WTC11 (cell line): ENCODE measurements around the gene B4GALNT1. TPM values are rescaled to one million over a fixed set of nuclear protein-coding genes. Genes with fewer than 3 reads are reported as not detected.
"Not testable (repeated sequence)": the region's sequence is repeated elsewhere in the genome, so short reads cannot be mapped to it uniquely, and the experiment has no call there.

ENCODE experiments used
- ATAC-seq: fragments of 200-7000 bp; cut with Tn5 transposase; 2 replicates; pipeline ENCODE4 v1.10.0; 2021; ENCODE audit warnings: mild to moderate bottlenecking, moderate library complexity
- CTCF ChIA-PET: fragments of 300-600 bp; sonication (Branson Sonifier 250); formaldehyde crosslinking; loops from one replicate; lab custom pipeline; 2021; ENCODE audit warnings: antibody characterized with exemption; lab: Charles Lee
- POLR2A ChIA-PET: fragments of 350-600 bp; sonication (Branson Sonifier 250); formaldehyde crosslinking; loops from one replicate; lab custom pipeline; 2021; ENCODE audit warnings: antibody characterized with exemption; lab: Charles Lee
- DNase-seq: peaks from one replicate; pipeline ENCODE4 v3.0.0; 2021; ENCODE audit warnings: low spot score
- H3K27ac Mint-ChIP-seq: 2 replicates; pipeline ENCODE4 v1.8.0; 2021; ENCODE audit warnings: mixed read lengths
- H3K27me3 Mint-ChIP-seq: 2 replicates; pipeline ENCODE4 v1.8.0; 2021; ENCODE audit warnings: low read depth, mild to moderate bottlenecking, moderate library complexity, mixed read lengths
- H3K36me3 Mint-ChIP-seq: 2 replicates; pipeline ENCODE4 v1.8.0; 2021; ENCODE audit warnings: mixed read lengths
- H3K4me1 Mint-ChIP-seq: 2 replicates; pipeline ENCODE4 v1.8.0; 2022; ENCODE audit warnings: mixed read lengths
- H3K4me3 Mint-ChIP-seq: 2 replicates; pipeline ENCODE4 v1.8.0; 2021; ENCODE audit warnings: mild to moderate bottlenecking, moderate library complexity, mixed read lengths
- H3K9me3 Mint-ChIP-seq: 2 replicates; pipeline ENCODE4 v1.8.0; 2021; ENCODE audit warnings: mixed read lengths
- CBFB ChIP-seq: sonication (generic); formaldehyde crosslinking; IDR thresholded peaks from 2 replicates; pipeline ENCODE4 v1.8.1; 2022; ENCODE audit warnings: mild to moderate bottlenecking, low read depth, missing genetic modification reagents
- EMX1 ChIP-seq: fragments of 250-450 bp; sonication (Bioruptor Pico); IDR thresholded peaks from 2 replicates; pipeline ENCODE4 v1.8.0; 2021; ENCODE audit warnings: mild to moderate bottlenecking
- GABPB1 ChIP-seq: sonication (generic); formaldehyde crosslinking; IDR thresholded peaks from 2 replicates; pipeline ENCODE4 v1.8.1; 2023; ENCODE audit warnings: mild to moderate bottlenecking, missing genetic modification reagents
- GRHL2 ChIP-seq: fragments of 250-450 bp; sonication (Bioruptor Pico); IDR thresholded peaks from 2 replicates; pipeline ENCODE4 v1.8.0; 2022; ENCODE audit warnings: mild to moderate bottlenecking, moderate library complexity; ENCODE audit not compliant: insufficient replicate concordance, severe bottlenecking
- HMGA2 ChIP-seq: fragments of 250-450 bp; sonication (Bioruptor Pico); IDR thresholded peaks from 2 replicates; pipeline ENCODE4 v1.4.0; 2021; ENCODE audit warnings: mild to moderate bottlenecking, moderate library complexity
- MXD4 ChIP-seq: fragments of 250-450 bp; sonication (Bioruptor Pico); IDR thresholded peaks from 2 replicates; pipeline ENCODE4 v1.8.0; 2021; ENCODE audit warnings: mild to moderate bottlenecking, moderate library complexity, borderline replicate concordance
- NFATC4 ChIP-seq: fragments of 250-450 bp; sonication (Bioruptor Pico); IDR thresholded peaks from 2 replicates; pipeline ENCODE4 v1.9.0; 2021; ENCODE audit warnings: mild to moderate bottlenecking
- TCF7 ChIP-seq: sonication (generic); formaldehyde crosslinking; IDR thresholded peaks from 2 replicates; pipeline ENCODE4 v1.8.0; 2022; ENCODE audit warnings: mild to moderate bottlenecking, low read depth, missing genetic modification reagents, moderate library complexity
- ZNF219 ChIP-seq: sonication (generic); formaldehyde crosslinking; IDR thresholded peaks from 2 replicates; pipeline ENCODE4 v1.8.0; 2023; ENCODE audit warnings: missing genetic modification reagents, mild to moderate bottlenecking, borderline replicate concordance
- ZNF317 ChIP-seq: sonication (generic); formaldehyde crosslinking; IDR thresholded peaks from 2 replicates; pipeline ENCODE4 v1.8.1; 2023; ENCODE audit warnings: low read depth, mild to moderate bottlenecking, moderate library complexity, missing genetic modification reagents, borderline replicate concordance
- ZNF671 ChIP-seq: fragments of 250-450 bp; sonication (Bioruptor Pico); IDR thresholded peaks from 2 replicates; pipeline ENCODE4 v1.8.0; 2021; ENCODE audit warnings: mild to moderate bottlenecking
- total RNA-seq: library from RNA; stranded (reverse); gene quantifications from 3 replicates; pipeline ENCODE4 v1.2.3, GENCODE V29; 2021
- TF ChIP-seq, protein P1 (sequence below): fragments of 250-450 bp; sonication (Bioruptor Pico); IDR thresholded peaks from 2 replicates; pipeline ENCODE4 v1.9.0; 2021; ENCODE audit warnings: mild to moderate bottlenecking
- TF ChIP-seq, protein P2 (sequence below): sonication (generic); formaldehyde crosslinking; conservative IDR thresholded peaks from 2 replicates; pipeline ENCODE4 v1.8.1; 2022; ENCODE audit warnings: mild to moderate bottlenecking, missing genetic modification reagents
- TF ChIP-seq, protein P3 (sequence below): sonication (generic); formaldehyde crosslinking; IDR thresholded peaks from 2 replicates; pipeline ENCODE4 v1.8.1; 2022; ENCODE audit warnings: mild to moderate bottlenecking, moderate library complexity, missing genetic modification reagents
- TF ChIP-seq, protein P4 (sequence below): sonication (generic); formaldehyde crosslinking; IDR thresholded peaks from 2 replicates; pipeline ENCODE4 v1.8.1; 2022; ENCODE audit warnings: low read depth, mild to moderate bottlenecking, moderate library complexity, missing genetic modification reagents, borderline replicate concordance
- TF ChIP-seq, protein P5 (sequence below): sonication (generic); formaldehyde crosslinking; IDR thresholded peaks from 2 replicates; pipeline ENCODE4 v1.8.0; 2022; ENCODE audit warnings: mild to moderate bottlenecking, missing genetic modification reagents

Gene B4GALNT1
- total RNA-seq, 1 experiment from 2014 or later, result 1.2 TPM

DNA sequence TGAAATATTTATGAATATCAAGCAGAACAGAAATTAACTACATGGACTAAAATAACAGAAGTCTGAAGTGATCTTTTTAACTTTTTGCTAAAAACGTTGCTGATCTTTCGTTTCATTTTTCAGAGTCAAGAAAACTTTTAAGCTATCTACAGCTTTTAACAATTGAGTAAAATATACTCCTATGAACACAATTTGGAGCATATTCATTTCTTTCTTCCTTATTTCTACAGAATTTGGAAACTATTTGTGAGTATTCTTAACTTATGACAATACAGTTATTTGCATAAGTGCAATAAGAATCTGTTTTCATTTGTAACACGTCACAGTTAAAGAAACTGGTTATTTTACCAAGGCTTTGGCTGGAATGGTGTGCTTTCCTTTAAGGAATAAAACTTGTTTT is 21.0 kb upstream of the B4GALNT1 start (continued):
- TF ChIP-seq, protein P1, sequence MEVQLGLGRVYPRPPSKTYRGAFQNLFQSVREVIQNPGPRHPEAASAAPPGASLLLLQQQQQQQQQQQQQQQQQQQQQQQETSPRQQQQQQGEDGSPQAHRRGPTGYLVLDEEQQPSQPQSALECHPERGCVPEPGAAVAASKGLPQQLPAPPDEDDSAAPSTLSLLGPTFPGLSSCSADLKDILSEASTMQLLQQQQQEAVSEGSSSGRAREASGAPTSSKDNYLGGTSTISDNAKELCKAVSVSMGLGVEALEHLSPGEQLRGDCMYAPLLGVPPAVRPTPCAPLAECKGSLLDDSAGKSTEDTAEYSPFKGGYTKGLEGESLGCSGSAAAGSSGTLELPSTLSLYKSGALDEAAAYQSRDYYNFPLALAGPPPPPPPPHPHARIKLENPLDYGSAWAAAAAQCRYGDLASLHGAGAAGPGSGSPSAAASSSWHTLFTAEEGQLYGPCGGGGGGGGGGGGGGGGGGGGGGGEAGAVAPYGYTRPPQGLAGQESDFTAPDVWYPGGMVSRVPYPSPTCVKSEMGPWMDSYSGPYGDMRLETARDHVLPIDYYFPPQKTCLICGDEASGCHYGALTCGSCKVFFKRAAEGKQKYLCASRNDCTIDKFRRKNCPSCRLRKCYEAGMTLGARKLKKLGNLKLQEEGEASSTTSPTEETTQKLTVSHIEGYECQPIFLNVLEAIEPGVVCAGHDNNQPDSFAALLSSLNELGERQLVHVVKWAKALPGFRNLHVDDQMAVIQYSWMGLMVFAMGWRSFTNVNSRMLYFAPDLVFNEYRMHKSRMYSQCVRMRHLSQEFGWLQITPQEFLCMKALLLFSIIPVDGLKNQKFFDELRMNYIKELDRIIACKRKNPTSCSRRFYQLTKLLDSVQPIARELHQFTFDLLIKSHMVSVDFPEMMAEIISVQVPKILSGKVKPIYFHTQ (CRISPR knock-in tag), result no peak
- TF ChIP-seq, protein P2, sequence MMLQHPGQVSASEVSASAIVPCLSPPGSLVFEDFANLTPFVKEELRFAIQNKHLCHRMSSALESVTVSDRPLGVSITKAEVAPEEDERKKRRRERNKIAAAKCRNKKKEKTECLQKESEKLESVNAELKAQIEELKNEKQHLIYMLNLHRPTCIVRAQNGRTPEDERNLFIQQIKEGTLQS (CRISPR knock-in tag), result no peak

DNA sequence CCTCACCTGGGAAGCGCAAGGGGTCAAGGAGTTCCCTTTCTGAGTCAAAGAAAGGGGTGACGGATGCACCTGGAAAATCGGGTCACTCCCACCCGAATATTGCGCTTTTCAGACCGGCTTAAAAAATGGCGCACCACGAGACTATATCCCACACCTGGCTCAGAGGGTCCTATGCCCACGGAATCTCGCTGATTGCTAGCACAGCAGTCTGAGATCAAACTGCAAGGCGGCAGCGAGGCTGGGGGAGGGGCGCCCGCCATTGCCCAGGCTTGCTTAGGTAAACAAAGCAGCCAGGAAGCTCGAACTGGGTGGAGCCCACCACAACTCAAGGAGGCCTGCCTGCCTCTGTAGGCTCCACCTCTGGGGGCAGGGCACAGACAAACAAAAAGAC is 13.7 kb upstream of the B4GALNT1 start:
- CTCF ChIA-PET, POLR2A ChIA-PET, H3K4me3 Mint-ChIP-seq, H3K4me1 Mint-ChIP-seq, H3K27me3 Mint-ChIP-seq, ATAC-seq, DNase-seq, H3K27ac Mint-ChIP-seq: not testable (repeated sequence)
- peaks cover 23% of the 10 kb centered on the region for H3K36me3 Mint-ChIP-seq
- peaks cover 26% of the 10 kb centered on the region for H3K9me3 Mint-ChIP-seq

DNA sequence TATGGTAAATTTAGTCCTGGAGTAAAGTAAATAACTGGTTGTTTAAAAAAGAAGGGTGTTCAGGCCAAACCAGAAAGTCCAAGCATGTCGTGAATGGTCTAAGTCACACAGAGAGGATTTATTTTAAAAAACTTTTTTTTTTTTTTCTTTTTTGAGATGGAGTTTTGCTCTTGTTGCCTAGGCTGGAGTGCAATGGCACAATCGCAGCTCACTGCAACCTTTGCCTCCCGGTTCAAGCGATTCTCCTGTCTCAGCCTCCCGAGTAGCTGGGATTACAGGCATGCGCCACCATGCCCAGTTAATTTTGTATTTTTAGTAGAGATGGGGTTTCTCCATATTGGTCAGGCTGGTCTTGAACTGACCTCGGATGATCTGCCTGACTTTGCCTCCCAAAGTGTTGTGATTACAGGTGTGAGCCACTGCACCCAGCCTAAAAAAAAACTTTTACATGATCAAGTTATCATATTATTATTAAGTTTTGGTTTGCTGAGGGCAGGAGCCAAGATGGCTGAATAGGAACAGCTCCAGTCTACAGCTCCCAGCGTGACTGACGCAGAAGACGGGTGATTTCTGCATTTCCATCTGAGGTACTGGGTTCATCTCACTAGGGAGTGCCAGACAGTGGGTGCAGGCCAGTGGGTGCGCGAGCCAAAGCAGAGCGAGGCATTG is 13.1 kb upstream of the B4GALNT1 start:
- H3K27ac Mint-ChIP-seq, POLR2A ChIA-PET, CTCF ChIA-PET, ATAC-seq, H3K4me3 Mint-ChIP-seq, DNase-seq: not testable (repeated sequence)
- Mint-ChIP-seq H3K9me3 (peaks cover 31% of the 10 kb centered on the region), H3K4me1 (peaks cover 10% of the 10 kb centered on the region), H3K27me3 (peaks cover 12% of the 10 kb centered on the region), H3K36me3 (peaks cover 23% of the 10 kb centered on the region)

DNA sequence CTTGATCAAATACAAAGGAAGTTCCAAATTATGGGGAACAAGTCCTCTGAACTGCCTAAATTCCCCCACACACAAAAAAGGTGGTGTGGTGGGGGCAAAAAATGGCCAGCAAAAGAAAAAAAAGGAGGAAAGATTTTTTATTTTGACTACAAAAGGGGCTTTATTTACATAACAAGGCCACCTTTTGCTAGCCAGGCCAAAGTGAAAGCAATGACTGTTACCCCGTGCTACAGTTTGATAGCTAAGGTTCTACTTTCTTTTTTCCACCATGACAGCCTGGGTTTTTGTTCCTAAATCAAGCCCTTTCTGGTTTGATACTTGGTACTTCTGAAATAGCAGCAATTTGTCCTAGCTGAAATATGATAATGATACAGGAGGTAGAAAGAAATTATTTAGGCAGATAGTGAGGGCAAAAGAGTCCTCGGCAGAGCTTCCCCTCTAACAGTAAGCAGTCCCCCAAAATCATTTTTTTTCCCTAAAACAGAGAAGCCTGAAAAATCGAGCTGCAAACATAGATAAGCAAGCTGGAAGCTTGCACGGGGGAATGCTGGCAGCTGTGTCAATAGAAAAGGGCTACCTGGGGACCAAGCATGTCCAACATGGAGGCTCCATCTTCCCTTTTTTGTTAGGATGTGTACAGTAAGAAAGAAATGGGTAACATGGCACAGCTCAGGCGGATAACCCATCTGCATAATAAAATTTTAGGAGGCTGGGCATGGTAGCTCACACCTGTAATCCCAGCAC is 8.9 kb upstream of the B4GALNT1 start:
- CTCF ChIA-PET, result interaction anchor here (0.9 to 1.9 kb wide), 7 partner anchors 9 to 94 kb away, joined by 3 to 14 read pairs (median 3); partner anchors contain the start of genes B4GALNT1, DTX3 and OS9
- H3K27me3 Mint-ChIP-seq, result peaks cover 37% of the 10 kb centered on the region
- H3K9me3 Mint-ChIP-seq, result peaks cover 35% of the 10 kb centered on the region
- POLR2A ChIA-PET, result no interaction called here
- no peak overlapping the region for H3K27ac Mint-ChIP-seq
- DNase-seq, result no peak
- H3K4me1 Mint-ChIP-seq, result peaks cover 17% of the 10 kb centered on the region
- peaks cover 23% of the 10 kb centered on the region for H3K36me3 Mint-ChIP-seq
- TF ChIP-seq GABPB1 (CRISPR knock-in tag), result no peak
- no peak for TF ChIP-seq ZNF219 (CRISPR knock-in tag)
- TF ChIP-seq, protein P3, sequence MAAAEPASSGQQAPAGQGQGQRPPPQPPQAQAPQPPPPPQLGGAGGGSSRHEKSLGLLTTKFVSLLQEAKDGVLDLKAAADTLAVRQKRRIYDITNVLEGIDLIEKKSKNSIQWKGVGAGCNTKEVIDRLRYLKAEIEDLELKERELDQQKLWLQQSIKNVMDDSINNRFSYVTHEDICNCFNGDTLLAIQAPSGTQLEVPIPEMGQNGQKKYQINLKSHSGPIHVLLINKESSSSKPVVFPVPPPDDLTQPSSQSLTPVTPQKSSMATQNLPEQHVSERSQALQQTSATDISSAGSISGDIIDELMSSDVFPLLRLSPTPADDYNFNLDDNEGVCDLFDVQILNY (CRISPR knock-in tag), result no peak
- no peak for TF ChIP-seq HMGA2 (CRISPR knock-in tag)
- TF ChIP-seq, protein P4, sequence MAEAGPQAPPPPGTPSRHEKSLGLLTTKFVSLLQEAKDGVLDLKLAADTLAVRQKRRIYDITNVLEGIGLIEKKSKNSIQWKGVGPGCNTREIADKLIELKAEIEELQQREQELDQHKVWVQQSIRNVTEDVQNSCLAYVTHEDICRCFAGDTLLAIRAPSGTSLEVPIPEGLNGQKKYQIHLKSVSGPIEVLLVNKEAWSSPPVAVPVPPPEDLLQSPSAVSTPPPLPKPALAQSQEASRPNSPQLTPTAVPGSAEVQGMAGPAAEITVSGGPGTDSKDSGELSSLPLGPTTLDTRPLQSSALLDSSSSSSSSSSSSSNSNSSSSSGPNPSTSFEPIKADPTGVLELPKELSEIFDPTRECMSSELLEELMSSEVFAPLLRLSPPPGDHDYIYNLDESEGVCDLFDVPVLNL, result no peak
- no peak for TF ChIP-seq EMX1 (CRISPR knock-in tag)
- TF ChIP-seq TCF7 (CRISPR knock-in tag), result no peak
- TF ChIP-seq CBFB (CRISPR knock-in tag), result no peak
- no peak for TF ChIP-seq GRHL2
- TF ChIP-seq, protein P5, sequence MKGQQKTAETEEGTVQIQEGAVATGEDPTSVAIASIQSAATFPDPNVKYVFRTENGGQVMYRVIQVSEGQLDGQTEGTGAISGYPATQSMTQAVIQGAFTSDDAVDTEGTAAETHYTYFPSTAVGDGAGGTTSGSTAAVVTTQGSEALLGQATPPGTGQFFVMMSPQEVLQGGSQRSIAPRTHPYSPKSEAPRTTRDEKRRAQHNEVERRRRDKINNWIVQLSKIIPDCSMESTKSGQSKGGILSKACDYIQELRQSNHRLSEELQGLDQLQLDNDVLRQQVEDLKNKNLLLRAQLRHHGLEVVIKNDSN (CRISPR knock-in tag), result no peak
- no peak for TF ChIP-seq ZNF671 (CRISPR knock-in tag)
- no peak for TF ChIP-seq ZNF317 (CRISPR knock-in tag)
- no peak for TF ChIP-seq NFATC4 (CRISPR knock-in tag)
- no peak for TF ChIP-seq MXD4 (CRISPR knock-in tag)
- ATAC-seq, result no peak
- no peak overlapping the region for H3K4me3 Mint-ChIP-seq
